Stimulated activated CD4-positive, alpha-beta T cell treated with anti-CD3 and anti-CD28 coated beads, Interleukin-1b, Interleukin-23, amount 100 ng/mL, for 24 hours (primary cell): ENCODE measurements around the gene FXYD3.

Experiments used
- DNase-seq, 4 experiments: peaks; one replicate each; pipeline ENCODE4 v3.0.0-alpha.2; 2020; ENCODE audit warnings: low read depth in 4 of 4, low spot score in 1 of 4

FXYD3 gene

DNA sequence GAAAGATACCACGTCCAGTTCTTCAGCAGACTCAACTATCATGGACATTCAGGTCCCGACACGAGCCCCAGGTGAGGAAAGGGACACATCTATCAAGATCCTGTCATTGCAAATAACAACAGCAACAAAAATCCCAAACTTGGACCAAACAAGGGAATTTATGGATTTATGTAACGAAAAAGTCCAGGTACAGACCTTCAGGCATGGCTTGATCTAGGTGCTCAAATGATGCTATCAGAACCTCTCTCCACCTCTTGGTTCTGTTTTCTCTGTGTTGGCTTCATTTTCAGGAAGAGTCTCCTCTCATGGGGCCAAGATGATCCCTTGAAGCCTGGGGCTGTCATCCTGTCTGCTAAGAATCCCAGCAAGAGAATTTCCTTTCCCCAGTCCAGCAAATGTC is 41.8 kb downstream of the FXYD3 start:
- no peak for DNase-seq

- DNase-seq = no peak
Measured at GRCh38 chr19:35159606-35160005, 44.0 kb downstream of the FXYD3 start.

- DNase-seq = no peak
Measured at GRCh38 chr19:35160629-35161433, 45.2 kb downstream of the FXYD3 start.

GRCh38 chr19:35161434-35161743 is 45.8 kb downstream of the FXYD3 start:
- no peak for DNase-seq

GRCh38 chr19:35162471-35163326 is 47.1 kb downstream of the FXYD3 start:
- no peak for DNase-seq

DNA sequence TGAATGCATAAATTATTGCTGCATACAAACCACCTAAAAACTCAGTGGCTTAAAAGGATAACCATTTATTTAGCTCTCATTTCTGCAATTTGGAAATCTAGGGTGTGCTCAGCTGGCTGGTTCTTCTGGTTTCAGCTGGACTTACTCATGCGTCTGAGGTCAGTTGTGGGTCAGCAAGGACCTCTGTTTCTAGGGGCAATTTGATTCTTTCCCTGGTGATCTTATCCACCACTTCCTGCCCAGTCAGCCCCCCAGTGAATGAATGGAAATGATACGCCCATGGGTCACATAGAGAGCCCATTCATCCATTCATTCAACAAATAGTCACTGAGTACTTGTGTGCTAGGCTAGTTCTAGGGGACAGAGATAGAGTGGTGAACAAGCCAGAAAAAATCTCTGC is 48.8 kb downstream of the FXYD3 start:
- no peak for DNase-seq

- DNase-seq = no peak
Measured at GRCh38 chr19:35165200-35166058, 49.8 kb downstream of the FXYD3 start.

GRCh38 chr19:35166100-35167063 is 50.8 kb downstream of the FXYD3 start:
- DNase-seq = no peak

GRCh38 chr19:35167251-35168119 is 51.9 kb downstream of the FXYD3 start:
- no peak for DNase-seq

DNA sequence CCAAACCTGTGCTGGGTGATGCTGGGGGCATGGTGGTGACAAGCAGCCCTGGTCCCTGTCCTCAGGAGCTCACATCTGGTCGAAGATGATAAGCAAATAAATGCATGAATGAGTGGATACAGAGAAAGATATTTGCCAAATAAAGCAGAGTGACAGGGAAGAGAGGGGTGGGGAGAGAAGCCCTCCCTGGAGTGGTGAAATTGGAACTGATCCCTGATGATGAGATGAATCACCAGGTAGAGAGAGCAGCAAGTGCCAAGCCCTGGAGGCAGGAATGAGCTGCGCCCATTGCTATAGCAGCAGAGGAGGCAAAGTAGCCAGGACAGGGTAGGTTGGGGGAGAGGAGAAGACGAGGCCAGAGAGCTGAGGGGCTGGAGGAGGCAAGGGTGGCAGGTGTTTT is 52.6 kb downstream of the FXYD3 start:
- DNase-seq = no peak

DNA sequence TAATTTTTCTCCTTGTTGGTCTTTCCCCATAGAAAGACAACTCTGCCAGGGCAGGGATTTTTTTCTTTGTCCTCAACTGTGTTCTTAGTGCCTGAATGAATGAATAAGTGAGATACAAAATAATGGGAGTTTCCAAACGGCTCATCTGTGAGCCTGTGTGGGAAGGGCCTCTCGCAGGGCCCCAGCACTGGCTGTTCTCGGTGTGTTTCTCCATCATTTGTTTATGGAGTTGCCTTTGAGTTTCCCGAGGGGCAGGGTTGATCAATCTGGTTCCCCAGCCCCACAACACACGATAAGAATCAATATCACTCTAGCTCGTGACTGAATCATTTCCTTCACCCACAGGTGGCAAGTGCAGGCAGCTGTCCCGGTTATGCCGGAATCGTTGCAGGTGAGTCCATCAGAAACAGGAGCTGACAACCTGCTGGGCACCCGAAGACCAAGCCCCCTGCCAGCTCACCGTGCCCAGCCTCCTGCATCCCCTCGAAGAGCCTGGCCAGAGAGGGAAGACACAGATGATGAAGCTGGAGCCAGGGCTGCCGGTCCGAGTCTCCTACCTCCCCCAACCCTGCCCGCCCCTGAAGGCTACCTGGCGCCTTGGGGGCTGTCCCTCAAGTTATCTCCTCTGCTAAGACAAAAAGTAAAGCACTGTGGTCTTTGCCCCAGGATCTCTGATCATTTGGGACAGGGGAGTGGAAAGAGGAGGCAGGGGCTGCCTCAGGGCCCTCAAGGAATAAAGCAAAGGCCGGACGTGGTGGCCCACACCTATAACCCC is 53.8 kb downstream of the FXYD3 start:
- no peak for DNase-seq

- no peak for DNase-seq
Measured at GRCh38 chr19:35170359-35171061, 54.9 kb downstream of the FXYD3 start.

DNA sequence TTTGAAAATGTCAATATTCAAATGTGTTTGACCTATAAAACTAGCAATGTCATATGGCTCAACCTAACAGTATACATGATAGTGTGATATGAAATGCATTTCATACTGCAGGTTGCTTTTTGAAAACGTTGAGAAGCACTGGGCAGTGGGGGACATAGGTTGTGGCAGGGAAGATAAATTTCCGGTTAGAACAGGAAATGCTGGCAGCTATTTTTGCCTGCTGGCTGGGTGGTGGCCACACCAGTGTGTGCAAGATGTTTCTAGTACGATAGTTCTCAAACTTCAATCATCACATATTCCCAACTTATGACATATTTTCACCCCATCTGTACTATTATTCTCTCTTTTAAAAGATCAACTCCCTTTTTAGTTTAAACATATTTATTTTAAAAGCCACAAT is 56.1 kb downstream of the FXYD3 start:
- no peak for DNase-seq
